Chondrocyte (in vitro differentiated cells): ENCODE data around the gene FAM204A. TPM values are rescaled to one million over a fixed set of nuclear protein-coding genes. Genes with fewer than 3 reads are reported as not detected.

Source experiments
- DNase-seq: peaks from one replicate; pipeline ENCODE4 v3.0.0; 2021; ENCODE audit warnings: mixed read lengths, low spot score
- H3K27ac Mint-ChIP-seq: one replicate; pipeline ENCODE4 v1.8.0; 2021; ENCODE audit warnings: mild to moderate bottlenecking, moderate library complexity, mixed read lengths; ENCODE audit not compliant: unreplicated experiment
- H3K27me3 Mint-ChIP-seq: 2 replicates; pipeline ENCODE4 v1.8.0; 2021; ENCODE audit warnings: low read depth, mixed read lengths
- H3K36me3 Mint-ChIP-seq: 2 replicates; pipeline ENCODE4 v1.8.0; 2021; ENCODE audit warnings: low read depth, mixed read lengths
- H3K4me1 Mint-ChIP-seq: 2 replicates; pipeline ENCODE4 v1.8.0; 2021; ENCODE audit warnings: low read depth, mild to moderate bottlenecking, mixed read lengths
- H3K4me3 Mint-ChIP-seq: one replicate; pipeline ENCODE4 v1.8.0; 2021; ENCODE audit warnings: mild to moderate bottlenecking, moderate library complexity, mixed read lengths; ENCODE audit not compliant: unreplicated experiment
- H3K9me3 Mint-ChIP-seq: 2 replicates; pipeline ENCODE4 v1.8.0; 2021; ENCODE audit warnings: low read depth, mixed read lengths
- total RNA-seq: library from RNA; stranded (reverse); gene quantifications from 3 replicates; pipeline ENCODE4 v1.2.1, GENCODE V29; 2021
- TF ChIP-seq, protein P1 (sequence below): fragments of 200-600 bp; sonication (generic); IDR thresholded peaks from 2 replicates; pipeline ENCODE4 v1.5.0; 2021; ENCODE audit warnings: antibody characterized with exemption, mild to moderate bottlenecking, moderate library complexity

Gene FAM204A
- total RNA-seq, 1 donor from 2014 or later: 63.2 TPM

DNA sequence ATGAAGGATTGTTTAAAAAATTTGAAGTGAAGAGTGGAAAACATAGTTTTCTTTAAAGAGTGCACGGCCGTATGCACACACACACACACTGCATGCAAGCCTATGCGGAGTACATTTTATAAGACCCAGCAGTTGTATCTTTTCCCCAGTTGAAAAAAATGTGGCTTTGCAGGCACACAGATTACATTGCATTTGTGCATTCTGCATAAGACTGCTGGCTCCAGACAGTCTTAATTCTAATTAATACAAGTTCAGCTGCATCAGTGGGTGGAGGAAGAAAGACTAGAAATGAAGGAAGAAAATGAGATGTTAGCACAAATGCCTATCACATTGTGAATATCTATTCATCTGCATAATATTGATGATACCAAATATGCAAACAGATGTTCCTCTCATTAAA lies 79.6 kb downstream of the FAM204A start:
- no peak overlapping the region for H3K4me3 Mint-ChIP-seq
- no peak for DNase-seq
- H3K27me3 Mint-ChIP-seq: peaks cover 33% of the 10 kb centered on the region
- no peaks in the 10 kb centered on the region for H3K4me1 Mint-ChIP-seq
- TF ChIP-seq, protein P1, sequence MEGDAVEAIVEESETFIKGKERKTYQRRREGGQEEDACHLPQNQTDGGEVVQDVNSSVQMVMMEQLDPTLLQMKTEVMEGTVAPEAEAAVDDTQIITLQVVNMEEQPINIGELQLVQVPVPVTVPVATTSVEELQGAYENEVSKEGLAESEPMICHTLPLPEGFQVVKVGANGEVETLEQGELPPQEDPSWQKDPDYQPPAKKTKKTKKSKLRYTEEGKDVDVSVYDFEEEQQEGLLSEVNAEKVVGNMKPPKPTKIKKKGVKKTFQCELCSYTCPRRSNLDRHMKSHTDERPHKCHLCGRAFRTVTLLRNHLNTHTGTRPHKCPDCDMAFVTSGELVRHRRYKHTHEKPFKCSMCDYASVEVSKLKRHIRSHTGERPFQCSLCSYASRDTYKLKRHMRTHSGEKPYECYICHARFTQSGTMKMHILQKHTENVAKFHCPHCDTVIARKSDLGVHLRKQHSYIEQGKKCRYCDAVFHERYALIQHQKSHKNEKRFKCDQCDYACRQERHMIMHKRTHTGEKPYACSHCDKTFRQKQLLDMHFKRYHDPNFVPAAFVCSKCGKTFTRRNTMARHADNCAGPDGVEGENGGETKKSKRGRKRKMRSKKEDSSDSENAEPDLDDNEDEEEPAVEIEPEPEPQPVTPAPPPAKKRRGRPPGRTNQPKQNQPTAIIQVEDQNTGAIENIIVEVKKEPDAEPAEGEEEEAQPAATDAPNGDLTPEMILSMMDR: no peak
- H3K9me3 Mint-ChIP-seq: no peaks in the 10 kb centered on the region
- H3K27ac Mint-ChIP-seq: no peak overlapping the region
- H3K36me3 Mint-ChIP-seq: no peaks in the 10 kb centered on the region

DNA sequence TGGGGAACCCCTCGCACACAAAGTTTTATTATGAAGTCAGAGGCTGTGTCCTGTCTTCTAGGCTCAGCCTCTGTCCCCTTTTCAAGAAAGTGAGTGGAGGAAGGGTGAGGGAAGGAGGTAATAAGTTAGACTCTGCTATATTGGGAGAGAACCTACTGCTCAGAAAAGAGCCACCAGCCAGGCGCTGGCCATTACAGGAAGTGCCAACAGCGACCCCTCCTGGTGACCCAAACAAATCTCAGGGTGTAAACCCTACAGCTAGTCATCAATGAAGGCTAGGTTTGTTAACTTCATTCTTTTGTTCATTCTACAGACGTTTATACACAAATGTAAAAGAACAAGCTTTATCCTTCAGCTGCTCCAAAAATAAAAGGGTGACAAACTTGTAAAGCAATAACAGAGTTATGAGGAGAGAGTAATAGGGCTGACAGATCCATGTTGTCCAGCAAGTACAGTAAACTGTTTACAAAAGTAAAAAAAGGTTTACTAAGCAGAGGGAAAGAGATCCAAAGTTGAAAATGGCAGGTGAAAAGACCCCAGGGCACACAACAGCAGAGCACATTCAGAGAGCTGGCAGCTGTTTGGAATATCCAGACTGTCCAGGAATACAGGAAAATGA lies 82.7 kb downstream of the FAM204A start:
- Mint-ChIP-seq H3K4me3 (no peak overlapping the region), H3K27me3 (peaks cover 31% of the 10 kb centered on the region), H3K9me3 (no peaks in the 10 kb centered on the region), H3K4me1 (no peaks in the 10 kb centered on the region), H3K27ac (no peak overlapping the region), H3K36me3 (no peaks in the 10 kb centered on the region)
- TF ChIP-seq, protein P1: peak; percentile 77
- DNase-seq: no peak

DNA sequence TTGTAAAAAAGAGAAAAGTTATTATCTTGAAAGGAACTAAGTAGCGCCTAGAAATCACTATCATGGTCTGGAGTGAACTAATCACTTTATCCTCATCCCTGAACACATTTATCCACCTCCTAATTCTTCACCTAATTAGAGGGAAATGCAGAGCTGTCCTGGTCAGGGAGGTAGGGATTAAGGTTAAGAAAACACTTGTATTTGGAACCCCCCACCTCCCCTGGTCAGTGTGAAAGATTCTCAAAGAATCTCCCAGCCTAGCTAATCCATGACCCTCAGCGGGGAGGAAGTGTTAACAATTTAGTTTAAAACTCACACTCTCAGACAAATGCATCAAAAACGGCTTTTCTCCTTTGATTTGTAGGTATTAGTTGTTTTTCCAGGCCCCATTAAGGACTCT lies 83.8 kb downstream of the FAM204A start:
- H3K27me3 Mint-ChIP-seq: peaks cover 30% of the 10 kb centered on the region
- no peak overlapping the region for H3K4me3 Mint-ChIP-seq
- DNase-seq: no peak
- no peaks in the 10 kb centered on the region for H3K9me3 Mint-ChIP-seq
- TF ChIP-seq, protein P1: no peak
- no peaks in the 10 kb centered on the region for H3K36me3 Mint-ChIP-seq
- H3K27ac Mint-ChIP-seq: no peak overlapping the region
- no peaks in the 10 kb centered on the region for H3K4me1 Mint-ChIP-seq

DNA sequence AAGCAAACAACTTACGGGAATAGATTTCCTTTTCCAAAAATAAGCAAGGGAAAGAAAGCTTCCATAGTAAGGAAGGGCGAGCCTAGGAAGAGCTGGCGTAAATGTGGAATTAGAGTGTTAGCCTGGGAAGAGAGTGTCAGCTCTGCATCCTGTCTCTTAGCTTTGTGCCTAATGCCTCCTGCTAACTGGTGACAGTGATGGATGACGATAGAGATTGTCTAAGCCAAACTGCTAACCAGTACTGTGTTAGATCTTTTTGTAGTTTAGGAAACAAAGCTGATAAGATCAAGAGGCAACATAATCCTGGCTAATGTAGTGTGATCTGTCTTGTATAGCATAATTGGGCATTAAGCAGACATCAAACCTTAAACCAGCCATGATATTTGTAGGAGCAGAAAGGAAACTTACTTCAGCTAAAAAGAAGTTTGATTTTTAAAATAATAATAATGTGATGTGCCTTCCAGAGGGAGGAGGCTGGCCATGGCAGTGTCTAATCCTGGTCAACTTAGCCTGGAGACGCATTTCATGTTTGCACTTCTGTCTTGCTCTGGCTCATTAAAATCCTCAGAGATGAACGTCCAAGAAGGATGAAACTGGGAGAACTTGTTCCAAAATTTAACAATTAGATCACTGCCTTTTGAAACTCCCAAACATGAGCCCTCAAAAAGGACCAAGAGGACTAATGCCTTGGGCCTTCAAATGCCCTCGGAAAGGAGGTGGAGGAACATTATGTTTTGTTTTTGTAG lies 85.1 kb downstream of the FAM204A start:
- DNase-seq: no peak
- no peak overlapping the region for H3K27ac Mint-ChIP-seq
- peaks cover 23% of the 10 kb centered on the region for H3K27me3 Mint-ChIP-seq

DNA sequence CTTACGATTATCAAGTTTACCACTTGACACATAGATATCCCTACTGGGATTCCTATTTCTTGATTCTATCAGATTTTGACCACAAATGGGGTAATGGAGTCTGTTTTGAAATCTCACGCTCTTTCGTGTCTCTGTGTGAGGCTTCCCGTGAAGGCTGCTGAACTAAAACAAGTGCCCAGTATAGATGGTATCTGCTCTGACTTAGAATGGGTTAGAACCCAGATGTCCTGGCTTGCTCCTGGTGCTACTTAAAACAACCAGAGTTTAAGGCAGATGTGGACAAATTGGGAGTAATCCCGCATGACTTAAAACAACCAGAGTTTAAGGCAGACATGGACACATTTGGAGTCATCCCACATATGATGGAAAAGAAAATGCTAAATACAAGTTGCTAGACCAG lies 85.9 kb downstream of the FAM204A start:
- Mint-ChIP-seq H3K9me3 (no peaks in the 10 kb centered on the region), H3K27ac (no peak overlapping the region), H3K36me3 (no peaks in the 10 kb centered on the region), H3K4me3 (no peak overlapping the region), H3K27me3 (peaks cover 19% of the 10 kb centered on the region), H3K4me1 (no peaks in the 10 kb centered on the region)
- TF ChIP-seq, protein P1: no peak
- no peak for DNase-seq

More for the DNA sequence above, 85.1 kb downstream of the FAM204A start:
- no peak overlapping the region for H3K4me3 Mint-ChIP-seq
- H3K36me3 Mint-ChIP-seq: no peaks in the 10 kb centered on the region
- TF ChIP-seq, protein P1: no peak
- H3K9me3 Mint-ChIP-seq: no peaks in the 10 kb centered on the region
- no peaks in the 10 kb centered on the region for H3K4me1 Mint-ChIP-seq
